HuH-7 (cell line): ENCODE results near the gene DRC1.

Experiments used
- DNase-seq: peaks from one replicate; pipeline ENCODE4 v3.0.0; 2011; ENCODE audit warnings: low spot score

DRC1 gene

GRCh38 chr2:26477911-26478253, 76.2 kb downstream of the DRC1 start, which contains the start of gene OTOF:
OTOF (minus strand) TSS chr2:26478124.
- DNase-seq = no peak

DNA sequence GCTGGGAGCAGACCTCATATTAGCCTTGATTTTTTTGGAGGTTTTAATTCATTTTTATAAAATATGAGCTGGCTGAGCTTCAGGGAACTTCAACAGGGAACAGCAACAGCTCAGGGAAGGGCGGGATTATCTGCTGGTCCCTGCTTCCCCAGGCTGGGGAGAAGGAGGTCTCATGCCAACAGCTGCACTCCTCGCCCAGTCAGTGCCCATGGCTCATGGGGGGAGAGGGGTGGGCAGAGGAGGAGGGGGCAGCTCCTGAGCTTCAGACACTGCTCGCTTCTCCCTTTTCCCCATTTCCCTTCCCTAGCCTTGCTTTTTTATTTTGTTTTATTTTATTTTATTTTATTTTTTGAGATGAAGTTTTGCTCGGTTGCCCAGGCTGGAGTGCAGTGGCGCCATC, 76.6 kb downstream of the DRC1 start:
- no peak for DNase-seq

DNA sequence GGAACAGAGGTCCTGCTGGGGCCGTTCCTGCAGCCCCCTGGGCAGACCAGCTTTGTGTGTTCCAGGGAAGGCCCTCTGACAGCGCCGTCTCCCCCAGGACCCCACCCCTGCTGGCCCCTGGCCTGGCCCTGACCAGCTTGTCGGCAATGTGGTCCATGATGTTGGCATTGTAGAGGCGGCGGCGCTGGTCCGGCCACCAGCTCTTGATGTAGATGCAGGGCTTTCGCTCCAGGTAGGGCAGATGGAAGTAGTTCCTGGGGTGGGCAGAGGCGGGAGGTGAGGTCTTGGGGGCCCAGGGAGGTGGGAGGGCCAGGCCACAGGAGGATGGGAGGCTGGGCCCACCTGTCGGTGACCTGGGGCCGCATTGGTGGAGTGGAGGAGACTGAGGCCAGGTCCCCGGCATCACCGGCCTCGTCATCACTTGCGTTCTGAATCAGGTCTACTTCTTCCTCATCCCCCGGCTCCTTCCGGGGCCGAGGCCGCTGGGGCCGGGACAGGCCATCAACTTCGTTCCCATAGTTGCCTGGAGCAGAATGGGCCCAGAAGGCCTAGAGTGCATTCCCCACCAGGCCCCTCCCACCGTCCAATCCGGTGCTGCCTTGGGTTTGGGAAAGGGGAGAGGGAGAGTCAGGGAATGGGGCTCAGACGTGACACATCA, 77.5 kb downstream of the DRC1 start:
- DNase-seq = no peak

DNA sequence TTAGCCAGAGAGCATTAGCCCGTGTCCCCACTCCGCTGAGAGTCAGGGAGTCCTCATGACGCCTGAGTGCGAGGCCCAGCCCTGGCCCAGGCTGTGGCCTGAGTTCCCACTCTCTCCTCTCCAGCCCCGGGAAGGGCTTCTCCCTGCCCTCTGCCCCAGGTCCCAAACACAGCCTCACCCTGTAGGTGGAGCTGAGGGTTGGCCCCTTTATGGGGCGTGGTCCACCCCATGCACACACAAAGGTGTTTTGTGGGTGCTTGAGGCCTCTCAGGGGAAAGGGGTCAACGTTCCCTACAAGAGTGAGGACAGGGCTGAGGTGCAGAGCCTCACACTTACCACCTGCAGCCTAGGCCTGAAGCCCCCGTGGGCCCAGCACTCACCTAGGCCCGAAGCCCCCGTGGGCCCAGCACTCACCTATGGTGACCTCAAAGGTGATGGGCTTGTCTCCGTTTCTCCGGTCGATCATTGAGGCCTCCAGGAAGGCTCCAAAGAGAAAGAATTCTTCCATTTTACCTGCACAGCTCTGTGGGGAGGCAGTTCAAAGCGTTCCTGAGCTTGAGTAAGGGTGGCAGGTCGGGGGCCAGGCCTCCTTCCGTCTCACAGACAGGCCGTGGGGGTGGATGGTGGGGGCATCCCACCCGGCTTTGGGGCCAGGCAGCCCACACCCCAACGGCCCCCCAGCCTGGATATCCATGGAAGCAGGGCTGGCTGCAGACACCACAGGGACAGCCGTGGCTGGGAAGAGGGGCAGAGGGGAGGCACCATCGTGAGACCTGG, 78.3 kb downstream of the DRC1 start:
- DNase-seq = no peak

GRCh38 chr2:26480566-26481423, 79.1 kb downstream of the DRC1 start:
- no peak for DNase-seq

DNA sequence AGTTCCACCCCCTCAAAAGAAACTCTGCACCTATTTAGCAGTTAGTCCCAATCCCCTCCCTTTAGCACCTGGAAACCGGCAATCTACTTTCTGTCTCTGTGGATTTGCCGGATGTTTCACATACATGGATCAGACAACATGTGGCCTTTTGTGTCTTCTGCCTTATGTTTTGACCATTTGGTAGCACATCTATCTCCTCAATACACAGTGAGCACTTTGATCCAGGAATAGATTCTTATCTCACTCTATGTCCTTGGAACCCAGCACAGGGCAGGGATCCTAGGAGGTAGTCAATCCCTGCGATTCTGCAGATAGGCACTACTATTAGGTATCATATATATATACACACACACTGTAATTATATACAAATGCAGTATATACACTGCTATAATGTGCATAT, 80.0 kb downstream of the DRC1 start:
- no peak for DNase-seq

- no peak for DNase-seq
These were observed 80.7 kb downstream of the DRC1 start for GRCh38 chr2:26482211-26483026.

DNA sequence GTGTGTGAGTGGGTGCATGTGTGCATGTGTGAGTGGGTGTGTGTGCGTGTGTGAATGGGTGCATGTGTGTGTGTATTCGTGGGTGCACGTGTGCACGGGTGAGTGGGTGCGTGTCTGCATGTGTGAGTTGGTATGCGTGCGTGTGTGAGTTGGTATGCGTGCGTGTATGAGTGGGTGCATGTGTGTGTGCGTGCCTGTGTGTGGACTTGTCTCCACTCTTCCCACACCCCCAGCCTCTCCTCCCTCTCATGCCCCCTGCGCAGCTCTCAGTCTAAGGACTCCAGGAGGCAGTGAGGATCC, 81.3 kb downstream of the DRC1 start:
- DNase-seq = no peak

- no peak for DNase-seq
These were observed 81.8 kb downstream of the DRC1 start for GRCh38 chr2:26483516-26483915.

DNA sequence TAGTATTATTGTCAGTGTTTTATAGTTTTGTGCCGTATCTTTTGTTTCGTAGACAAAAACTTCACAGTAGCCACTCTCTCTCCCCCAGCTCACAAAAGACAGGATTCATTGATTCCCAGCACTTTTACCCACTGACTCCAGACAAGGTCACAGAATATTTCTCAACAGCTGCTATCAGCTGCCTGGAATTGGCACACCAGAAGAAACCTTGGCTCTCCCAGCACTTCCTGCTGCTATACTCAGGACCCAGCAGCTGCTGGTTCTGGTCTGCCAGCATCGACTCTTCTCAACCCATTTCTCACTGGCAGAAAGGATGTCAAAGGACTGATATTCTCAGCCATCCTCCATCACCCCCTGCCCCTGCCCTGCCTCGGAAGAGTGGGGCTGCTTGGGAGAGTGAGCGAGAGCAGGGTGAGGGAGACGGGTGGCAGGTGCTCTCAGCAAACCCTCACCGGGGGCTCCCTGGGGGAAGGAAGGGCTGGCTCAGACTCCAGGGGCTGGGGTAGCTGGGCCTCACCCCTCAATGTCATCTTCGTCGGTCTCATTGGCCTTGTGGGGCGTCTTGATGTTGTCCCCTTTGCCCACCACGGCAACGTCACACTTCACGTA, 82.3 kb downstream of the DRC1 start:
- DNase-seq = no peak

- DNase-seq = no peak
These were observed 82.9 kb downstream of the DRC1 start for GRCh38 chr2:26484579-26484978.

GRCh38 chr2:26485099-26485498, 83.4 kb downstream of the DRC1 start:
- DNase-seq = no peak

DNA sequence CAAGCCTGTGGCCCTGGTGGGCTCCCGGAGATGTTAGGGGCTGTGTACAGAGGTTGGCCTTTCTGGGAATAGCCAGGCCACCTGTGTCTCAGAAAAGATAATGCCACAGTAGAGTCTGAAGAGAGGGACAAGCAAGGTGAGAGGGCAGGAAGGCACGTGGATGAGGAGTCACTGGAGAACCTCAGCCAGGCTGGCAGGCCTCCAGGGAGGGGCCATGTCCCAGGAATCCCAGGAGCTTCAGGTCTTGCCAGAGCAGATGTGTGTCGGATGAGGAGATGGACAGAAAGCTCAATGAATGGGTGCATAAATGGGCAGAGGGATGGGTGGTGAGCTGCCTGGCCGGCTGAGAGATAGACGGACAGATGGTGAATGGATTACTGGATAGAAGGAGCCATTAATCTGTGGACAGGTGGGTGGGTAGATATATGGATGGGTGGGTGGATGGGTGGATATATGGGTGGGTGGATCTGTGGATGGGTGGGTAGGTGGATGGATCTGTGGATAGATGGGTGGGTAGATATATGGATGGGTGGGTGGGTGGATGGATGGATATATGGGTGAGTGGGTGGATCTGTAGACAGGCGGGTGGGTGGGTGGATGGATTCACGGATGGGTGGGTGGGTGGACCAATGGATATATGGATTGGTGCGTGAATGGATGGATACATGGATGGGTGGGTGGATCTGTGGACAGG, 84.2 kb downstream of the DRC1 start:
- DNase-seq = no peak

GRCh38 chr2:26486789-26487188, 85.1 kb downstream of the DRC1 start:
- no peak for DNase-seq

DNA sequence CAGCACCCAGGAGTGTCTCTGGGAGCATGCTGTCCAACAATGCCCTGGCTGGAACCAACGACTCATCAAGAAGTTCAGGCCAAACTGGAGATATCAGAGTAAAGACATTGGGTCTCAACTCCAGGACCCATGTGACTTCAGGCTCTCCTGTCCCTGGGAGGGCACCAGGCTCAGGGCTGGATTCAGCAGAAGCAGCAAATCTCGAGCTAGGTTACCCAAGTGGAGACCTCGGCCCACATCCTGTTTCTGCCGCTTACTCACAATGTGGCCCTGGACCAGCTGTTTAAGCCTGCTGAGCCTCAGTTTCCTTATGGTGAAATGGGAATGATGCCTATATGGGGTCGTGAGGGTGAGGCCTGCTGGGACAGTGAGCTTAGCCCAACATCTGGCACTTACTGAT, 85.5 kb downstream of the DRC1 start:
- DNase-seq = no peak

- DNase-seq = no peak
These were observed 86.9 kb downstream of the DRC1 start for GRCh38 chr2:26488463-26489212.

- no peak for DNase-seq
These were observed 87.6 kb downstream of the DRC1 start for GRCh38 chr2:26489213-26489850.

DNA sequence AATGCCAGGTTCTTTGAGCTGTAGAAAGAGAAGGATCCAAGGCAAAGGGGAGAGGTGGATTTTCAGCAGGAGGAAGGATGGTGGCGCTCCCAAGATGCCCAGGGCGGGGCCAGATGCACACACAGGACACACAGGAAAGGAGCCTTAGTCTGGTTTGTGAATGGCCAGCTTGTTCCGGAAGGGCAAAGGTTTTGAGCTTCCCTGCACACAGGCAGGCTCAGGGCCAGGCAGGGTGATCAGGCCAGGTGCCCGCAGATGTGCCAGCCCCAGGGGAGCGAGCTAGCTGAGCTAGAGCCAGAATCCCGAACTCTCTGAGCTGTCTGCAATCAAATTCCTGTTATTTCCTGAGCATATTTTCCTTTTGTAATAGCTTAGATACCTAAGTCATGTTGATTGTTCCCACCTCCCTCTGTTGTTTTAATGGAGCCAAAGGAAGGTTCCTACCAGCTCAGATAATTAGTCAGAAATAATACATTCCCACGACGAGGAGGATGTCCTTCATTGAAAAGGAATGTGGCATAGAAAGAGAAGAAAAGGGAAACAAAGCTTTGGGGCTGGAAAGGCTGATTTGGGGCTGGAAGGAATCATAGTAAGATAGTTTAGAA, 89.9 kb downstream of the DRC1 start:
- no peak for DNase-seq

- no peak for DNase-seq
These were observed 91.2 kb downstream of the DRC1 start for GRCh38 chr2:26492749-26493515.
